HG02610 (cell line): ENCODE data around the gene IQCE.
"Not testable (repeated sequence)": the region's sequence is repeated elsewhere in the genome, so short reads cannot be mapped to it uniquely, and the experiment has no call there.

Source experiments
- ATAC-seq: cut with Tn5 transposase; IDR thresholded peaks from one replicate; pipeline ENCODE4 v1.9.1; 2021; ENCODE audit warnings: mild to moderate bottlenecking, moderate library complexity; ENCODE audit not compliant: unreplicated experiment

Gene IQCE

DNA sequence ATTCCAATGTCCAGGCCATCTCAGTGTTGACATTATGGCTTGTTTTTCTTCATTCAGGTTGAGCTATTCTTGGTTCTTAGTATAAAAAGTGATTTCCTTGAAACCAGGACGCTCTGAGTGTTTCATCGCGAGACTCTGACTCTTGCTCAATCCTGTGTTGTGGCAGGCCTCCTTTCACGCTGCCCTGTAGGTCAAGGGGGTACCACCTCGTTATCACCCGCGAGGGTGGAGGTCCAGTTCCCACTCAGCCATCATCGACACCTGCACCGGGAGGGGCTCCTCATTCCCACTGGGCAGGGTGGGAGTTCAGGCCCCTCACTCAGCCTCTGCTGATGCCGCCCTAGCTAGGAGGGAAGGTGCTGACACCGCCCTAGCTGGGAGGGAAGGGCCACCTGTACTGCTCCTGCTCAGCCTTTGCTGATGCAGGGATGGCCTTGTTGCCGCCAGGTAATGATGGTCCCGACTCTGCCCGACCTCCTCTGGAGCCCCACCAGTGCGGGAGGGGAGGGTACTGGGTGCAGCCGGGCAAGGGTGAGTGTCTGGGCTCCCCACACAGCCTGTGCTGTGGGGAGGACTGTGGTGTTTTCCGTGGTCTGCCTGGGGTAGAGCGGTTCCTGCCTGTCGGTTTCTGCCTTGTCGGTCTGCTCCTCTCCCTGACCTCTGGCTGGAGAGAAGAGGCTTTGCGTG, 16.4 kb downstream of the IQCE start:
- ATAC-seq: no peak

- ATAC-seq: no peak
Measured at GRCh38 chr7:2575733-2576340, 17.1 kb downstream of the IQCE start.

GRCh38 chr7:2576742-2577491, 18.1 kb downstream of the IQCE start:
- no peak for ATAC-seq

DNA sequence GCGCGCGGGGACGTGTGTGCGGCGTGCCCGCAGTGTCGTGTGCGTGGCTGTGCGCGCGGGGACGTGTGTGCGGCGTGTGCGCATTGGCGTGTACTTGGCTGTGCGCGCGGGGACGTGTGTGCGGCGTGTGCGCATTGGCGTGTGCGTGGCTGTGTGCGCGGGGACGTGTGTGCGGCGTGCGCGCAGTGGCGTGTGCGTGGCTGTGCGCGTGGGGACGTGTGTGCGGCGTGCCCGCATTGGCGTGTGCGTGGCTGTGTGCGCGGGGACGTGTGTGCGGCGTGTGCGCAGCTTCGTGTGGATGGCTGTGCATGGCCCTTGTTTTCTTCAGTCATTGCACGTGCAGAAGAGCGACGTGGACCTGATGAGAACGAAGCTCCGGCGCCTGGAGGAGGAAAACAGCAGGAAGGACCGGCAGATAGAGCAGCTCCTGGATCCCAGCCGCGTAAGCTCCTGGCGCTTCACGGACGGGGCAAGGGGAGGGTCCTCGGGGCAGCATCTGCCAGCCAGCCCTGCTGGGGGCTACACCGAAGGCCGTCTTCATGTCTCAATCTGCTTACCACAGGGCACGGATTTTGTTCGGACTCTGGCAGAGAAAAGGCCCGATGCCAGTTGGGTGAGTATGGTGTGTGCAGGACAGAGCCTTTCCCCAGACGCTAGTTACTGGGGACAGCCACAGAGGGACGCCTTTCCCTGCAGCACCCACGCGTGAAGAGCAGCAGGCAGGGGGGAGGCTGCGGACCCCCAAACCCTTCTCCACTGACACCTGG, 19.3 kb downstream of the IQCE start:
- no peak for ATAC-seq

DNA sequence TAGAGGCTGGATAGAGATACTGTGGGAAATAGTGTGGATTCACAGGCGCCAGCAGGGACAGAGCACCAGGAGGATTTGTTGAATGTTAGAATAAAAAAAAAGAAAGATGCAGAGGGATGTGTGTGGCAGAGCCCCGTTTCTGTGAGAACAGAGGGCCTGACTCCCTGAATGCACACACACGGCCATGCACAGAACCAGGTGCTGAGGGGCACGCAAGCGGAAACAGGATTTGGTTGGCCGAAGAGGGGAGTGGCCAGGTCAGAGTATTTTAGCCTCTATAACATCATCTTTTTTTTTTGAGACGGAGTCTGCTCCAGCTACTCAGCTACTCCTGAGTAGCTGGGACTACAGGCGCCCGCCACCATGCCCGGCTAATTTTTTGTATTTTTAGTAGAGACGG, 21.9 kb downstream of the IQCE start:
- no peak for ATAC-seq

- no peak for ATAC-seq
Measured at GRCh38 chr7:2582006-2582735, 23.4 kb downstream of the IQCE start.

GRCh38 chr7:2583798-2584580, 25.2 kb downstream of the IQCE start:
- no peak for ATAC-seq

GRCh38 chr7:2585446-2585845, 26.7 kb downstream of the IQCE start:
- no peak for ATAC-seq

- no peak for ATAC-seq
Measured at GRCh38 chr7:2586326-2587020, 27.7 kb downstream of the IQCE start.

GRCh38 chr7:2587134-2587533, 28.4 kb downstream of the IQCE start:
- no peak for ATAC-seq

DNA sequence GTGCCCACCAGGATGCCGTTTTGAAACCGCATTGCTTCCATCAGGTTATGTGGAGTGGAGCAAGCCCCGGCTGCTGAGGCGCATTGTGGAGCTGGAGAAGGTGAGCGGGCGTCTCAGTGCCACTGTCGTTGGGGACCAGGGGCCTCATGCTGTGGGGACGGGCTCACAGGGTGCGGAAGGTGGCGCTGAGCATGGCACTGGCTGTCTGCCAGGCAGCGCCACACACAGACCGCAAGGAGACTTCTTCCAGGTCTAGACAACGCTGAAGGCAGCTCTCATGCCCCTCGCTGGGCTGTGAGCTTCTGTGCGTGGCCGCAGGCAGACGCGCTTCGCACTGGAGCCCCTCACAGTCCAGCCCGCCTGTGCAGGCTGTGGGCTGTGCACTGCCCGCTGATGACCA, 29.0 kb downstream of the IQCE start:
- no peak for ATAC-seq

DNA sequence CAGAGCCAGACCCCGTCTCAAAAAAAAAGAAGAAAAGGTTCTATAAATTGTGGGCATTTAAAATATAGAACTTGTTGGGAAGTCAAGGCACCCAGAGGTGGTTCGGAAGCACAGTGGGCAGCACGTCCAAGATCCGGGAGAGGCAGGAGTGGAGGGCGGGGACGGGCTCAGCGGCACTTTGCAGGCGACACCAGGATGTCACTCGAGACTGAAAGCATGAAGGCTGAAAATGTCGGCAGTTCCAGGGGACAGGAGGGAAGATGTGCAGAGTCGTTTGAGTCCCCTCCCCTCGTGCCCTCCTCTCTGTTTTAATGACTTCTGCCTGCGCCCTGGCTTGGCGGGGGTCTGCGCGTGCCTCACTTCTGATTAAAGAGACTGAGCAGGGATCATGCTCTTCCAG, 30.6 kb downstream of the IQCE start:
- ATAC-seq: no peak

DNA sequence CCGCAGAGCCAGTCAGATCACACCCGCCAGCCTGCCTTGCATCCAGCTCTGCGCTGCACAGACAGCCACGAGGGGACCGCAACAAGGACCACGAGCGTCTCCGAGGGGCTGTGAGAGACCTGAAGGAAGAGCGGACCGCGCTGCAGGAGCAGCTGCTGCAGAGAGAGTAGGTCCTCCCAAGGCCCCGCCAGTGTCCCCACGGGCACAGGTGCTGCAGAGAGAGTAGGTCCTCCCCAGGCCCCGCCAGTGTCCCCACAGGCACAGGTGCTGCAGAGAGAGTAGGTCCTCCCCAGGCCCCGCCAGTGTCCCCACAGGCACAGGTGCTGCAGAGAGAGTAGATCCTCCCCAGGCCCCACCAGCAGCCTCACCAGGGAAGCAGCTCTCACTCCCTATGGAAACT, 31.2 kb downstream of the IQCE start:
- ATAC-seq: not testable (repeated sequence)

GRCh38 chr7:2592375-2592865, 33.6 kb downstream of the IQCE start:
- ATAC-seq: no peak

DNA sequence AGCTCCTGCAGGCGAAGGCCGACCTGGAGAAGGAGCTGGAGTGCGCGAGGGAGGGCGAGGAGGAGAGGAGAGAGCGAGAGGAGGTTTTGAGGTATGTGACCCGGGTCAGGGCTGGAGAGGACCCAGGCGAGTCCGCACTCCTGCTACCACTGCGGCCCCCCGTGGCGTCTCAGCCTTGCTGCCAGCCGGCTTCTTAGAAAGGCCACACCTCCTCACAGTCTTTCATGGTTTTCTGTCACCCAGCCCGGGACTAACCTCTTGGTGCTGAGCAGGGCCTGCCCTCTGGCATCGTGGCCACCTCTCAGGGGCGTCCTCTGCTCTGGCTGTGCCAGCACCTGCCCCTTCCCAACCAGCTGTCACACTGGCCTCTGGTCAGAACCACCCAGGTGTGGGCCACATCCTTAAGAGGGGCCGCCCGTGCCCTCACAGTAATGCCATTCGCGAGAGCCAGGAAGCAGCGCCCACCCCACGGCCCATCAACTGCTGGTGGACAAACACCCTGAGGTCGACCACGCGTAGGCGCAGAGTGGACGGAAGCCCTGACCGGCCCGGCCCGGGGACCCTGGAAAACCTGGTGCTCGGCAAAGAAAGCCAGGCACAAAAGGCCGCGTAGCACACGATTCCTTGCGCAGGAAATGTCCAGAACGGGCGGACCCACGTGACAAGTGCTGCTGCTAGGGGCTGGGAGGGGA, 34.4 kb downstream of the IQCE start:
- no peak for ATAC-seq

- no peak for ATAC-seq
Measured at GRCh38 chr7:2594599-2594998, 35.8 kb downstream of the IQCE start.

DNA sequence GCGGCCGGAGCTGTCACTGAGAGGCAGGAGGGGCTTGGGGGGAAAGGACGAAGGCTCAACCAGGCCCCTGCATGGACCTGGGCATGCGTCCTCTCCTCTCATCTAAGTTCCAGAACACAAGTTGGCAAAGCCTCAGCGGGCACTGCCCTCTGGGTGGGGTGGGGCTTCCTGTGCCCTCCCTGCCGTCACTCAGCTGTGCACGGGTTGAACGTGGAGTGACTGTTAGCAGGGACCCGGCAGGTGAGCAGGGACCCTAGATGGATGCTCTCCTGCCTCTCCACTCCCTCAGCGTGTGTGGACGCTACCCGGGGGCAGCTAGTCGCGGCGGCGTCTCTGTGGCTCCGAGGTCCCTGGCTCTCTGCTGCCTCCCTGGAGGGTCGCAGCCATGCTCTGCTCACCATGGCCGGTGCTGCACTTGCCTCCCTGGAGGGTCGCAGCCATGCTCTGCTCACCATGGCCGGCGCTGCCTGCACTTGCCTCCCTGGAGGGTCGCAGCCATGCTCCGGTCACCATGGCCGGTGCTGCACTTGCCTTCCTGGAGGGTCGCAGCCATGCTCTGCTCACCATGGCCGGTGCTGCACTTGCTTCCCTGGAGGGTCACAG, 36.6 kb downstream of the IQCE start:
- ATAC-seq: no peak
